H1 (cell line): Measurements from ENCODE around the gene OGFOD2. TPM values are rescaled to one million over a fixed set of nuclear protein-coding genes. Genes with fewer than 3 reads are reported as not detected.

Source experiments
- ATF3 ChIP-seq: IDR thresholded peaks from 2 replicates; pipeline ENCODE4 v1.6.1; 2011; ENCODE audit warnings: low read depth, mild to moderate bottlenecking, low read length; ENCODE audit not compliant: insufficient read depth
- CHD2 ChIP-seq: IDR thresholded peaks from 2 replicates; pipeline ENCODE4 v1.6.1; 2012; ENCODE audit warnings: low read length, improper control_type of control experiment
- E2F6 ChIP-seq: IDR thresholded peaks from 2 replicates; pipeline ENCODE4 v1.6.1; 2012; ENCODE audit warnings: inconsistent platforms
- MAX ChIP-seq: IDR thresholded peaks from 2 replicates; pipeline ENCODE4 v1.6.1; 2012; ENCODE audit warnings: inconsistent platforms
- polyA plus RNA-seq, 7 experiments: library from polyadenylated mRNA; depleted of rRNA in 3 of 7; stranded (reverse) in 5 of 7; unstranded in 2 of 7; fragments of >200 nt in 5 of 7; fragments of 200-250 nt in 2 of 7; gene quantifications; 1 replicate in 5 of 7; 2 replicates in 1 of 7; 4 replicates in 1 of 7; pipeline versions ENCODE4 v1.2.1 to v1.2.3, GENCODE V29; 2011 to 2013; ENCODE audit warnings: missing spikeins in 2 of 7, mixed read lengths in 2 of 7
- total RNA-seq: library from RNA; stranded (reverse); fragmentation: NEBNext Ultra II Directional; extraction: Animal tissue kit (Norgen Biotek cat#: 25700); gene quantifications from 2 replicates; pipeline ENCODE4 v1.2.1, GENCODE V29; 2021
- TF ChIP-seq, protein P1 (sequence below): IDR thresholded peaks from 2 replicates; pipeline ENCODE4 v1.6.1; 2012; ENCODE audit warnings: low read length, inconsistent platforms

Gene OGFOD2
- total and polyA plus RNA-seq, 2 of the 8 experiments (the other 6 are each of a cell fraction or from before 2014, with no cell fraction given), result 17.3 to 20.3 TPM

- TF ChIP-seq, protein P1, sequence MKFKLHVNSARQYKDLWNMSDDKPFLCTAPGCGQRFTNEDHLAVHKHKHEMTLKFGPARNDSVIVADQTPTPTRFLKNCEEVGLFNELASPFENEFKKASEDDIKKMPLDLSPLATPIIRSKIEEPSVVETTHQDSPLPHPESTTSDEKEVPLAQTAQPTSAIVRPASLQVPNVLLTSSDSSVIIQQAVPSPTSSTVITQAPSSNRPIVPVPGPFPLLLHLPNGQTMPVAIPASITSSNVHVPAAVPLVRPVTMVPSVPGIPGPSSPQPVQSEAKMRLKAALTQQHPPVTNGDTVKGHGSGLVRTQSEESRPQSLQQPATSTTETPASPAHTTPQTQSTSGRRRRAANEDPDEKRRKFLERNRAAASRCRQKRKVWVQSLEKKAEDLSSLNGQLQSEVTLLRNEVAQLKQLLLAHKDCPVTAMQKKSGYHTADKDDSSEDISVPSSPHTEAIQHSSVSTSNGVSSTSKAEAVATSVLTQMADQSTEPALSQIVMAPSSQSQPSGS, result no peak
- TF ChIP-seq ATF3 (no peak), E2F6 (no peak), CHD2 (no peak), MAX (no peak)
Measured at GRCh38 chr12:122977153-122977552, 2.1 kb downstream of the OGFOD2 start (continued).
